Adrenal gland (tissue), 5 donors: ENCODE data around the gene KLRC1.

ENCODE experiments used
- CTCF ChIP-seq, 6 experiments: fragments of 450-650 bp in 4 of 6; fragments of 200-600 bp in 2 of 6; sonication (generic) in 1 of 6; IDR thresholded peaks; 1 replicate in 5 of 6; 2 replicates in 1 of 6; pipeline versions ENCODE4 v1.5.1 to v1.8.0; 2016 to 2021; ENCODE audit warnings: antibody characterized with exemption in 6 of 6, mild to moderate bottlenecking in 2 of 6, moderate library complexity in 1 of 6
- POLR2A ChIP-seq, 2 donors: fragments of 450-650 bp; IDR thresholded peaks; one replicate each; pipeline ENCODE4 v1.6.1; 2017; ENCODE audit warnings: antibody characterized with exemption in 2 of 2, mild to moderate bottlenecking in 2 of 2, moderate library complexity in 1 of 2
- donor health status: DM: no; HTN: no; CAD: no.

- TF ChIP-seq POLR2A (IDR thresholded peaks at IDR 0.05) (no peak), CTCF (IDR thresholded peaks at IDR 0.05) (no peak)
Measured at GRCh38 chr12:10457760-10458159, 4.6 kb upstream of the KLRC1 start.
